GM23248 (cell line): ENCODE data around the gene AMFR. TPM values are rescaled to one million over a fixed set of nuclear protein-coding genes. Genes with fewer than 3 reads are reported as not detected.
"Not testable (repeated sequence)": the region's sequence is repeated elsewhere in the genome, so short reads cannot be mapped to it uniquely, and the experiment has no call there.

ENCODE experiments used
- DNase-seq: peaks from one replicate; pipeline ENCODE4 v3.0.0-alpha.2; 2015
- H2AFZ ChIP-seq: fragments of 200-600 bp; sonication (generic); 2 replicates; pipeline ENCODE4 v1.6.1; 2016; ENCODE audit warnings: antibody characterized with exemption
- H3F3A ChIP-seq: fragments of 200-600 bp; sonication (generic); 2 replicates; pipeline ENCODE4 v1.6.1; 2016; ENCODE audit warnings: mild to moderate bottlenecking, antibody characterized with exemption, mixed run types; ENCODE audit not compliant: insufficient read depth
- H3K27ac ChIP-seq: fragments of 200-600 bp; sonication (generic); 2 replicates; pipeline ENCODE4 v1.5.1; 2016; ENCODE audit warnings: mild to moderate bottlenecking
- H3K27me3 ChIP-seq: fragments of 200-600 bp; sonication (generic); replicated peaks from 2 replicates; pipeline ENCODE4 v1.6.1; 2016; ENCODE audit warnings: mild to moderate bottlenecking; ENCODE audit not compliant: insufficient read depth
- H3K36me3 ChIP-seq: fragments of 200-600 bp; sonication (generic); 2 replicates; pipeline ENCODE4 v1.6.1; 2016; ENCODE audit warnings: low read depth, mild to moderate bottlenecking
- H3K4me1 ChIP-seq: fragments of 200-600 bp; sonication (generic); 2 replicates; pipeline ENCODE4 v1.6.1; 2016; ENCODE audit warnings: mild to moderate bottlenecking; ENCODE audit not compliant: insufficient read depth
- H3K4me2 ChIP-seq: fragments of 200-600 bp; sonication (generic); one replicate; pipeline ENCODE4 v1.6.1; 2016; ENCODE audit warnings: mild to moderate bottlenecking; ENCODE audit not compliant: unreplicated experiment
- H3K4me3 ChIP-seq: fragments of 200-600 bp; sonication (generic); 2 replicates; pipeline ENCODE4 v1.5.1; 2016; ENCODE audit warnings: mild to moderate bottlenecking
- H3K79me2 ChIP-seq: fragments of 200-600 bp; sonication (generic); 2 replicates; pipeline ENCODE4 v1.6.1; 2016; ENCODE audit warnings: mild to moderate bottlenecking; ENCODE audit not compliant: insufficient read depth
- H3K9ac ChIP-seq: fragments of 200-600 bp; sonication (generic); 2 replicates; pipeline ENCODE4 v1.6.1; 2016; ENCODE audit warnings: mild to moderate bottlenecking
- H3K9me2 ChIP-seq: fragments of 200-600 bp; sonication (generic); 2 replicates; pipeline ENCODE4 v1.6.1; 2016; ENCODE audit warnings: mixed run types, mild to moderate bottlenecking, moderate library complexity; ENCODE audit not compliant: insufficient read depth
- H3K9me3 ChIP-seq: fragments of 200-600 bp; sonication (generic); one replicate; pipeline ENCODE4 v1.6.1; 2017; ENCODE audit warnings: low read depth
- H4K20me1 ChIP-seq: fragments of 200-600 bp; sonication (generic); 2 replicates; pipeline ENCODE4 v1.6.0; 2016; ENCODE audit not compliant: insufficient read depth
- EZH2 ChIP-seq: fragments of 200-600 bp; sonication (generic); IDR thresholded peaks from 2 replicates; pipeline ENCODE4 v1.6.1; 2018; ENCODE audit warnings: antibody characterized with exemption, mild to moderate bottlenecking; ENCODE audit not compliant: insufficient read depth, poor library complexity, severe bottlenecking
- EZH2phosphoT487 ChIP-seq: fragments of 200-600 bp; sonication (generic); IDR thresholded peaks from 2 replicates; pipeline ENCODE4 v1.6.1; 2018; ENCODE audit warnings: antibody characterized with exemption, moderate library complexity, mild to moderate bottlenecking, low read depth; ENCODE audit not compliant: insufficient read depth
- WGBS, 2 experiments: methylation state at CpG; one replicate each; pipeline ENCODE4 v1.1.6; 2015 to 2017; ENCODE audit warnings: low lambda C conversion rate in 2 of 2, low coverage in 1 of 2; ENCODE audit errors: missing lambda C conversion rate in 2 of 2; 5-methylcytosine and 5-hydroxymethylcytosine counted together
- in situ Hi-C: fragments of 300-500 bp; cut with MboI; formaldehyde crosslinking; loops from 2 replicates; pipeline ENCODE4 v1.15.0; 2020
- polyA plus RNA-seq: library from polyadenylated mRNA; unstranded; fragments of >200 nt; fragmentation: Nextera tagmentation; extraction: Ambion mirVana; gene quantifications from 2 replicates; pipeline ENCODE4 v1.2.1, GENCODE V29; 2016
- total RNA-seq: library from RNA; depleted of rRNA; stranded (reverse); fragments of >200 nt; shearing (Covaris generic); gene quantifications from 2 replicates; pipeline ENCODE4 v1.2.3, GENCODE V29; 2014

The AMFR gene
- total and polyA plus RNA-seq, 2 experiments from 2014 or later, result 26.6 to 205 TPM

- H3K4me1 ChIP-seq, H3K27ac ChIP-seq, H2AFZ ChIP-seq, H3K9ac ChIP-seq, H3K9me2 ChIP-seq, H3K9me3 ChIP-seq, H3K4me2 ChIP-seq, H3F3A ChIP-seq, H3K27me3 ChIP-seq, in situ Hi-C loops, H3K4me3 ChIP-seq, DNase-seq, H4K20me1 ChIP-seq: not testable (repeated sequence)
- Histone ChIP-seq H3K79me2 (peaks cover 92% of the 10 kb centered on the region), H3K36me3 (peaks cover 15% of the 10 kb centered on the region)
- 97 to 99% methylated on average over 6 of the region's 6 CpGs for WGBS, 2 experiments
Measured at GRCh38 chr16:56375792-56376191, 49.6 kb downstream of the AMFR start.

GRCh38 chr16:56373003-56373402 lies 52.3 kb downstream of the AMFR start:
- TF ChIP-seq EZH2 (no peak), EZH2phosphoT487 (no peak)
- Histone ChIP-seq H3K4me3 (no peak overlapping the region), H3K79me2 (peaks cover 81% of the 10 kb centered on the region), H3K36me3 (peaks cover 14% of the 10 kb centered on the region; the same call in 1 of the 2 replicates), H3K9me2 (no peaks in the 10 kb centered on the region), H3F3A (peaks cover 7% of the 10 kb centered on the region), H3K4me2 (no peak overlapping the region), H3K27me3 (no peaks in the 10 kb centered on the region), H2AFZ (no peak overlapping the region), H4K20me1 (no peaks in the 10 kb centered on the region), H3K4me1 (peaks cover 16% of the 10 kb centered on the region), H3K9ac (no peak overlapping the region), H3K9me3 (no peaks in the 10 kb centered on the region), H3K27ac (no peak overlapping the region)
- WGBS, 2 experiments, result 68 to 71% methylated on average over 4 of the region's 4 CpGs
- no peak for DNase-seq
- in situ Hi-C loops, result loop anchor here (25.0 kb wide), 1 partner anchor 886 kb away; the partner anchor contains the start of gene MMP2

- Histone ChIP-seq H3K4me2 (no peak overlapping the region), H3K36me3 (peaks cover 21% of the 10 kb centered on the region; the same call in 1 of the 2 replicates), H3K79me2 (peaks cover 72% of the 10 kb centered on the region), H3K4me3 (no peak overlapping the region), H3K27me3 (no peaks in the 10 kb centered on the region), H3K9ac (no peak overlapping the region), H3K9me2 (no peaks in the 10 kb centered on the region), H3F3A (peaks cover 7% of the 10 kb centered on the region), H4K20me1 (no peaks in the 10 kb centered on the region), H2AFZ (no peak overlapping the region), H3K9me3 (no peaks in the 10 kb centered on the region), H3K27ac (no peak overlapping the region), H3K4me1 (peaks cover 16% of the 10 kb centered on the region)
- TF ChIP-seq EZH2, result no peak
- no peak for TF ChIP-seq EZH2phosphoT487
- in situ Hi-C loops, result loop anchor here (25.0 kb wide), 1 partner anchor 885 kb away; the partner anchor contains the start of gene MMP2
- no peak for DNase-seq
- WGBS, 2 experiments, result 92 to 93% methylated on average over 7 of the region's 7 CpGs
Measured at GRCh38 chr16:56372013-56372634, 53.2 kb downstream of the AMFR start.

- no peak overlapping the region for H3K27ac ChIP-seq
- in situ Hi-C loops, result loop anchor here (25.0 kb wide), 1 partner anchor 884 kb away; the partner anchor contains the start of gene MMP2
- no peaks in the 10 kb centered on the region for H4K20me1 ChIP-seq
- H3K27me3 ChIP-seq, result no peaks in the 10 kb centered on the region
- peaks cover 7% of the 10 kb centered on the region; the same call in 1 of the 2 replicates for H3F3A ChIP-seq
- no peak overlapping the region for H3K4me2 ChIP-seq
- TF ChIP-seq EZH2, result no peak
- no peak for TF ChIP-seq EZH2phosphoT487
- H3K9ac ChIP-seq, result no peak overlapping the region
- H3K4me3 ChIP-seq, result no peak overlapping the region
- H3K79me2 ChIP-seq, result peaks cover 67% of the 10 kb centered on the region
- H3K9me3 ChIP-seq, result no peaks in the 10 kb centered on the region
- no peaks in the 10 kb centered on the region for H3K9me2 ChIP-seq
- no peak overlapping the region for H2AFZ ChIP-seq
- DNase-seq, result no peak
- H3K4me1 ChIP-seq, result peaks cover 16% of the 10 kb centered on the region
- H3K36me3 ChIP-seq, result peaks cover 23% of the 10 kb centered on the region; the same call in 1 of the 2 replicates
- WGBS, 2 experiments, result 71 to 72% methylated on average over 1 of the region's 1 CpG
Measured at GRCh38 chr16:56371660-56371937, 53.7 kb downstream of the AMFR start.
